B cell (primary cell): Measurements from ENCODE around the gene C12orf56. TPM values are rescaled to one million over a fixed set of nuclear protein-coding genes. Genes with fewer than 3 reads are reported as not detected.

Source experiments
- ATAC-seq: fragments of 200-7000 bp; cut with Tn5 transposase; one replicate; pipeline ENCODE4 v1.10.0; 2021; ENCODE audit warnings: low read depth, mild to moderate bottlenecking, moderate number of reproducible peaks, moderate library complexity
- CTCF ChIA-PET: fragments of 350-600 bp; sonication (Branson Sonifier 250); formaldehyde crosslinking; loops from one replicate; lab custom pipeline; 2021; ENCODE audit warnings: antibody characterized with exemption, inconsistent platforms; lab: Charles Lee
- POLR2A ChIA-PET: fragments of 350-600 bp; sonication (Branson Sonifier 250); formaldehyde crosslinking; loops from one replicate; lab custom pipeline; 2021; ENCODE audit warnings: antibody characterized with exemption; lab: Charles Lee
- DNase-seq: peaks from one replicate; pipeline ENCODE4 v3.0.0; 2013
- H2AFZ ChIP-seq: 2 replicates; pipeline ENCODE4 v1.6.1; 2012; ENCODE audit warnings: mild to moderate bottlenecking, low read depth, low read length; ENCODE audit not compliant: insufficient read depth, poor library complexity, severe bottlenecking
- H3K27ac ChIP-seq, 2 donors: 1 replicate in 1 of 2; 2 replicates in 1 of 2; pipeline ENCODE4 v1.5.1; 2012 to 2013; ENCODE audit warnings: low read length in 2 of 2, mild to moderate bottlenecking in 2 of 2, moderate library complexity in 1 of 2
- H3K27me3 ChIP-seq, 4 experiments: fragments of 200-600 bp in 1 of 4; sonication (generic) in 1 of 4; replicated peaks in 1 of 4; 1 replicate in 2 of 4; 2 replicates in 2 of 4; pipeline versions ENCODE4 v1.6.1 to v1.7.0; 2013 to 2016; ENCODE audit warnings: low read length in 3 of 4, mild to moderate bottlenecking in 2 of 4, mixed read lengths in 1 of 4, moderate library complexity in 1 of 4; ENCODE audit not compliant: insufficient read depth in 4 of 4, control insufficient read depth in 3 of 4; ENCODE audit errors: control extremely low read depth in 1 of 4
- H3K36me3 ChIP-seq, 2 experiments: replicated peaks in 1 of 2; 1 replicate in 1 of 2; 2 replicates in 1 of 2; pipeline versions ENCODE4 v1.6.1 to v1.7.1; 2013; ENCODE audit warnings: low read length in 1 of 2; ENCODE audit not compliant: insufficient read depth in 2 of 2, control insufficient read depth in 1 of 2; ENCODE audit errors: control extremely low read depth in 1 of 2, extremely low read depth in 1 of 2
- H3K4me1 ChIP-seq, 2 donors: fragments of 200-600 bp in 1 of 2; sonication (generic) in 1 of 2; 1 replicate in 1 of 2; 2 replicates in 1 of 2; pipeline versions ENCODE4 v1.5.1 to v1.6.1; 2013 to 2017; ENCODE audit warnings: low read length in 2 of 2; ENCODE audit not compliant: control insufficient read depth in 2 of 2, insufficient read depth in 2 of 2
- H3K4me2 ChIP-seq: replicated peaks from 2 replicates; pipeline ENCODE3; 2012; ENCODE audit warnings: mild to moderate bottlenecking, low read depth, low read length; ENCODE audit not compliant: poor library complexity, severe bottlenecking
- H3K4me3 ChIP-seq, 5 experiments: fragments of 200-600 bp in 1 of 5; sonication (generic) in 1 of 5; 1 replicate in 3 of 5; 2 replicates in 2 of 5; pipeline versions ENCODE4 v1.5.1 to v1.7.0; 2011 to 2016; ENCODE audit warnings: low read length in 4 of 5, mild to moderate bottlenecking in 4 of 5, low read depth in 2 of 5, control low read depth in 1 of 5, moderate library complexity in 1 of 5; ENCODE audit not compliant: insufficient read depth in 1 of 5; ENCODE audit errors: control extremely low read depth in 1 of 5, extremely low read depth in 1 of 5
- H3K79me2 ChIP-seq: fragments of 200-600 bp; sonication (generic); one replicate; pipeline ENCODE4 v1.6.0; 2016; ENCODE audit warnings: low read length; ENCODE audit not compliant: control insufficient read depth, insufficient read depth
- H3K9ac ChIP-seq: fragments of 200-600 bp; sonication (generic); 2 replicates; pipeline ENCODE4 v1.6.1; 2017; ENCODE audit warnings: mild to moderate bottlenecking, low read length, moderate library complexity
- H3K9me3 ChIP-seq, 3 donors: one replicate each; pipeline versions ENCODE4 v1.6.1 to v1.7.1; 2013; ENCODE audit warnings: low read length in 2 of 3; ENCODE audit not compliant: control insufficient read depth in 2 of 3, insufficient read depth in 1 of 3; ENCODE audit errors: control extremely low read depth in 1 of 3
- H4K20me1 ChIP-seq: 2 replicates; pipeline ENCODE4 v1.6.0; 2012; ENCODE audit warnings: mild to moderate bottlenecking, low read length; ENCODE audit not compliant: insufficient read depth, control insufficient read depth, poor library complexity, severe bottlenecking
- H3K27ac Mint-ChIP-seq: one replicate; pipeline ENCODE4 v1.8.0; 2021; ENCODE audit warnings: mixed read lengths
- H3K27me3 Mint-ChIP-seq: one replicate; pipeline ENCODE4 v1.8.0; 2021; ENCODE audit warnings: mixed read lengths
- H3K4me1 Mint-ChIP-seq: one replicate; pipeline ENCODE4 v1.8.0; 2021; ENCODE audit warnings: mixed read lengths
- H3K4me3 Mint-ChIP-seq: one replicate; pipeline ENCODE4 v1.8.0; 2021; ENCODE audit warnings: mixed read lengths
- H3K9me3 Mint-ChIP-seq: one replicate; pipeline ENCODE4 v1.8.0; 2022; ENCODE audit warnings: mixed read lengths; ENCODE audit not compliant: insufficient read depth
- EZH2 ChIP-seq: IDR thresholded peaks from 2 replicates; pipeline ENCODE4 v1.6.1; 2012; ENCODE audit warnings: borderline replicate concordance, low read depth, mild to moderate bottlenecking, moderate library complexity, low read length; ENCODE audit not compliant: insufficient read depth, poor library complexity, severe bottlenecking
- WGBS: methylation state at CpG from one replicate; pipeline ENCODE4 v1.1.5; 2013; ENCODE audit warnings: missing lambda C conversion rate; ENCODE audit not compliant: insufficient coverage; 5-methylcytosine and 5-hydroxymethylcytosine counted together
- intact Hi-C: fragments of 100-400 bp; cut with micrococcal nuclease; formaldehyde crosslinking; loops from one replicate; pipeline ENCODE4 v1.10.0; 2022
- polyA plus RNA-seq: library from polyadenylated mRNA; depleted of rRNA; stranded (reverse); fragments of >200 nt; gene quantifications from 2 replicates; pipeline ENCODE4 v1.2.3, GENCODE V29; 2012
- total RNA-seq, 2 donors: library from RNA; stranded (reverse); fragments of 120-200 nt in 1 of 2; gene quantifications; 1 replicate in 1 of 2; 2 replicates in 1 of 2; pipeline versions ENCODE4 v1.2.3 to v1.2.4, GENCODE V29; 2013 to 2022
- TF ChIP-seq, protein P1 (sequence below): fragments of 200-600 bp; IDR thresholded peaks from one replicate; pipeline ENCODE4 v1.8.0; 2022; ENCODE audit warnings: antibody characterized with exemption, mild to moderate bottlenecking

C12orf56 gene
- total and polyA plus RNA-seq, 2 donors (not counting 1 experiment from before 2014, with no cell fraction given), result not detected

DNA sequence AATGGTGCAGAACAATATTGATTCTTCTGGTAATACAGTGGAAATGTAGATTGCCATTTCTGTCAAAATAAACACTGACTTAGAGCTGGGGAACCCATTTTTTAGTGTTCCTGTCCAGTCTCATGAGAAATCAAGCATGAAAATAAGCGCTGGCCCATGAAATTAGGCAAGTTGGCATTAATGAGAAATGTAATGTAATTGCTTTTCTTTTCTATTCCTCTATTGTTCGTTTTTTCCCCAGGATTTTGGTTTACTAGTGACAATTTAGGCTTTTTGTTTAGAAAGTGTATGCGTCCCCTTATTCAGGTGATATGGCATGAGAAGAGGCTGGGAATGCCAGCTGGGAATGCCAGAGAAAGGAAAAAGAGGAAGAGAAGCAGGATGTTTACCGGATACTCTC, 104.0 kb downstream of the C12orf56 start:
- no peaks in the 10 kb centered on the region for H3K9me3 ChIP-seq
- H4K20me1 ChIP-seq, result no peaks in the 10 kb centered on the region
- ATAC-seq, result no peak
- no peak overlapping the region for H2AFZ ChIP-seq
- no peak for TF ChIP-seq EZH2
- TF ChIP-seq, protein P1, sequence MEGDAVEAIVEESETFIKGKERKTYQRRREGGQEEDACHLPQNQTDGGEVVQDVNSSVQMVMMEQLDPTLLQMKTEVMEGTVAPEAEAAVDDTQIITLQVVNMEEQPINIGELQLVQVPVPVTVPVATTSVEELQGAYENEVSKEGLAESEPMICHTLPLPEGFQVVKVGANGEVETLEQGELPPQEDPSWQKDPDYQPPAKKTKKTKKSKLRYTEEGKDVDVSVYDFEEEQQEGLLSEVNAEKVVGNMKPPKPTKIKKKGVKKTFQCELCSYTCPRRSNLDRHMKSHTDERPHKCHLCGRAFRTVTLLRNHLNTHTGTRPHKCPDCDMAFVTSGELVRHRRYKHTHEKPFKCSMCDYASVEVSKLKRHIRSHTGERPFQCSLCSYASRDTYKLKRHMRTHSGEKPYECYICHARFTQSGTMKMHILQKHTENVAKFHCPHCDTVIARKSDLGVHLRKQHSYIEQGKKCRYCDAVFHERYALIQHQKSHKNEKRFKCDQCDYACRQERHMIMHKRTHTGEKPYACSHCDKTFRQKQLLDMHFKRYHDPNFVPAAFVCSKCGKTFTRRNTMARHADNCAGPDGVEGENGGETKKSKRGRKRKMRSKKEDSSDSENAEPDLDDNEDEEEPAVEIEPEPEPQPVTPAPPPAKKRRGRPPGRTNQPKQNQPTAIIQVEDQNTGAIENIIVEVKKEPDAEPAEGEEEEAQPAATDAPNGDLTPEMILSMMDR, result no peak
- no peaks in the 10 kb centered on the region for H3K4me1 Mint-ChIP-seq
- H3K9me3 Mint-ChIP-seq, result no peaks in the 10 kb centered on the region
- H3K27me3 ChIP-seq, result no peaks in the 10 kb centered on the region
- no peak overlapping the region for H3K9ac ChIP-seq
- 88% methylated on average over 2 of the region's 4 CpGs for WGBS
- H3K36me3 ChIP-seq, result no peaks in the 10 kb centered on the region
- no peaks in the 10 kb centered on the region for H3K79me2 ChIP-seq
- DNase-seq, result no peak
- no peak overlapping the region for H3K4me2 ChIP-seq
- H3K27ac ChIP-seq, result no peak overlapping the region
- CTCF ChIA-PET, result no interaction called here
- no peaks in the 10 kb centered on the region for H3K27me3 Mint-ChIP-seq
- H3K27ac Mint-ChIP-seq, result no peak overlapping the region
- H3K4me1 ChIP-seq, result no peaks in the 10 kb centered on the region
- H3K4me3 ChIP-seq, result no peak overlapping the region
- H3K4me3 Mint-ChIP-seq, result no peak overlapping the region
- POLR2A ChIA-PET, result no interaction called here
- intact Hi-C loops, result no loop called here

DNA sequence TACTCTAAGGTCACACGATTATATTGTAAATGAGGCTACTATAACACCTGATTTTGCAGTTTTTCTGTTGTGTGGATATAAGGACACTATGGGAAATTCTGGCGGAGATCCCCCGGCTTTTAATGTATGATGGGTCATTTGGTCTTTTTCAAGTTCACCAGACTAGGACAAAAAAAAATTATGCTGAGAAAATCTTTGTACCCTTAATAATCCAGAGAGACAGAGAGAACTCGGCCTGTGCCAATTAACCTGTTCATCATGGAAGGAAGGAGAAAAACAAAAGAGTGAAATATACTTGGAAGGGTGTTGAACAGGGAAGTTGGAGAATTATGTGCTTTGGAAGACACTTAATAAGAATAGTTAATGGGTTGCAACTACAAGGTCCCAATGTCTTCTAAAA, 106.3 kb downstream of the C12orf56 start:
- TF ChIP-seq EZH2, result no peak
- H3K27me3 Mint-ChIP-seq, result no peaks in the 10 kb centered on the region
- intact Hi-C loops, result no loop called here
- H4K20me1 ChIP-seq, result no peaks in the 10 kb centered on the region
- no peaks in the 10 kb centered on the region for H3K9me3 Mint-ChIP-seq
- no peak overlapping the region for H2AFZ ChIP-seq
- H3K27ac ChIP-seq, result no peak overlapping the region
- ChIA-PET POLR2A (no interaction called here), CTCF (no interaction called here)
- H3K4me2 ChIP-seq, result no peak overlapping the region
- H3K4me1 Mint-ChIP-seq, result no peaks in the 10 kb centered on the region
- H3K79me2 ChIP-seq, result no peaks in the 10 kb centered on the region
- no peaks in the 10 kb centered on the region for H3K27me3 ChIP-seq
- H3K4me1 ChIP-seq, result no peaks in the 10 kb centered on the region
- no peaks in the 10 kb centered on the region for H3K36me3 ChIP-seq
- no CpG with 5 or more reads among the region's 4 CpGs for WGBS
- H3K4me3 Mint-ChIP-seq, result no peak overlapping the region
- no peak overlapping the region for H3K4me3 ChIP-seq
- no peaks in the 10 kb centered on the region for H3K9me3 ChIP-seq
- H3K27ac Mint-ChIP-seq, result no peak overlapping the region
- DNase-seq (no peak), ATAC-seq (no peak)
- no peak overlapping the region for H3K9ac ChIP-seq
